GM21528 (cell line): ENCODE measurements around the gene METTL21A.

Source experiments
- ATAC-seq: cut with Tn5 transposase; IDR thresholded peaks from one replicate; pipeline ENCODE4 v1.9.1; 2021; ENCODE audit warnings: mild to moderate bottlenecking, moderate library complexity; ENCODE audit not compliant: unreplicated experiment, low FRiP score

METTL21A gene

GRCh38 chr2:207624185-207625013, 795 bp downstream of the METTL21A start:
- ATAC-seq: peak; percentile 41

- no peak for ATAC-seq
Observed at GRCh38 chr2:207621501-207622039, 3.6 kb downstream of the METTL21A start.

DNA sequence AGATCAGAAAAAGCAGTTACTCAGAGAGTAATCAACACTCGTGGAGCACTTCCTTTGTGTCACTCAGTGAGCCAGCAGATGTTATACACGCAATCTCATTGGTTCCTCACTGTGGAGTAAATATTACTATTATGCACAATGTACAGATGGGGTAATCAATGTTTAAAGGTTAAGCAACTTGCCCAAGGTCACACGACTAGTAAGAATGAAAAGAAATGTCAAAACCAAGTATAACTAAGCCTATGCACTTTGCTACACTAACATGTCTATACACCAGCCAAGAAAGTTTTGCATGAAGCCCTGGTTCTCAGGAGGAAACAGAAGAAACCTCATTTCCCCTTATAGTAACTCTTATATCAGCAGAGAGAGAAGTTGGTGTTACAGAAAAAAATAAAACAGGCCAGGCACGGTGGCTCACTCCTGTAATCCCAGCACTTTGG, 5.4 kb downstream of the METTL21A start:
- peak; percentile 42 for ATAC-seq

- no peak for ATAC-seq
Observed at GRCh38 chr2:207617011-207617671, 8.1 kb downstream of the METTL21A start.

DNA sequence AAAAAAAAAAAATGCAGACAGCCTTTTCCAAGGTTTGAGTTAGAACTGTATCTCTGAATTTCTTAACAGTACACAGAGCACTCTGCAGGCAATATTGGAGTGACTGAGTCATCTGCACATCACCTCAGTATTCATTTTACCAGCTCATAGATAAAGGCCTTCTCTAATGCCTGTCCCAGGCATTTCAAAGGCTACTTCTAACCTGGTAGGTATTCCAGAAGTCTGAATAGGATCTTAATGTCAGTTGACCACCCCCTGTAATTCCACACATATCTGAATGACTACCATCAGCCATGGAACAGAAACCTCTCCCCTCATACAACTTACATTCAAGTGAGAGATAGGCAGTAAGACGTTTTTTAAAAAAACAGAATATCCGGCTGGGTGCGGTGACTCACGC, 9.0 kb downstream of the METTL21A start:
- ATAC-seq: no peak

- ATAC-seq: no peak
Observed at GRCh38 chr2:207614824-207615223, 10.4 kb downstream of the METTL21A start.

DNA sequence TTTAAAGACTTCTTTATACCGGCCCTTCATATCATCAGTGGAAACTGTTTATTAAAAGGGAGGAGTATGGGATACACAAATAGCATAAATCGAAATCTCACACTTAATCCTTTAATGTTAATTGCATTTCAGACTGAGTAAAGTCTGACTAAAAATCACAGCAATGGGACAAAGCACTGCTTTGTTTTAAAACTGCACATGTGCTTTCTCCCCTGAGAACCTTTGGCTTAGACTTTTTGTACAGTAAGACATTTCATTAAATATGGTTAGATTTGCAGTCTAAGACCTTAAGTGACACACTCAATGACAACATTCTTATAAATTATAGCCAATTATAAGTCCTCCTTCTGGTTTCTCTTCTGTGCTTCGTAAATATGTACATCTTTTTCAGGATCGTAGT, 12.5 kb downstream of the METTL21A start:
- no peak for ATAC-seq

DNA sequence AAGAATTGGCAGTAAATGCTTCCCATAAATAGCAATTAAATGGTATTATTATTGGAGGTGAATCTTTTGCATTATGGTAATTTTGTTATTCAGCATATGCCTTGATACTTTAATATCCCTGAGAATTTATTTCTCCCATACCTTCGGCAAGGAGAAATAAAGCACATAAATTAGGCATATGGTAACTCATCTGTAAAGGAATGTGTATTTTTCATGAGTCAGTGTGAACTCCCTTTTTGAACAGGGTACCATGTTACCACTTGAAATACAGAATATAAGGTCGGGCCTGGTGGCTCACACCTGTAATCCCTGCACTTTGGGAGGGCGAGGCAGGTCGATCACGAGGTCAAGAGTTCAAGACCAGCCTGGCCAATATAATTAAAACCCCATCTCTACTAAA, 18.4 kb downstream of the METTL21A start:
- no peak for ATAC-seq

GRCh38 chr2:207606399-207606798, 18.8 kb downstream of the METTL21A start:
- ATAC-seq: no peak

DNA sequence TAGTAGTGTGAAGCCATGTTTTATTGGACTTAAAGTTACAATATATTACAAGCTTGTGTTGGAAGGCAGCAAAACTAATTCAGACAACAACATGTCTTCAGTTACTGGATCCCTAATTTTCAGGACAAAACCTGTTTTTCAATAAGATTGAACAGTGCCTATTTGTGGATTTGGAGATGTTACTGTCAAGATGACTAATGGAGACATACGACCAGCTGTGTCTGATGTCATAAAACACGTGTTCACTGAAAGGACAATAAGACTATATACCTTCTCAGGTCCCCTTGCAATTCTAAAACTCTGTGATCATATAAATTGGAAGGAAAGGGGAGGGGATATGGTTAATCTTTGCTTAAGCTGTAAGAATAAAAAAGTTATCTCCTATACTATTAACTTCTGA, 21.7 kb downstream of the METTL21A start:
- no peak for ATAC-seq

DNA sequence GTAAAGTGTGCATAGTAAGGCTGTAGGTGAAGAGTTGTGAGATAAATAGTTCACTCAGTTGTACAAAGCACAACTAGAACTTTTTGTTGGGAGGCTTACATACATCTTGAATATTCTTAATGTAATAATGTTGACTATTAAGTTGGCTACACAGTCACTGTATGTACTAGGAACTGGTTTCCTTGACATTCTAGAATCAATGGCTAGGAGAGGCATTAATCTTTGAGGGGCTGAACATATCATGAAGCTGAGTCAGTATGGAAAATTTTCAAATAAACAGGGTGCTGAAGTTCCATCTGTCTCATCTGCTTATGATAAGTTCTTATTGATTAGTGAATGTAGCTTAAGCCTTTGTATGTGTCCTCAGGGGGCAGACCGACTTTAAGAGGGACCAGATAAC, 23.4 kb downstream of the METTL21A start:
- ATAC-seq: no peak

DNA sequence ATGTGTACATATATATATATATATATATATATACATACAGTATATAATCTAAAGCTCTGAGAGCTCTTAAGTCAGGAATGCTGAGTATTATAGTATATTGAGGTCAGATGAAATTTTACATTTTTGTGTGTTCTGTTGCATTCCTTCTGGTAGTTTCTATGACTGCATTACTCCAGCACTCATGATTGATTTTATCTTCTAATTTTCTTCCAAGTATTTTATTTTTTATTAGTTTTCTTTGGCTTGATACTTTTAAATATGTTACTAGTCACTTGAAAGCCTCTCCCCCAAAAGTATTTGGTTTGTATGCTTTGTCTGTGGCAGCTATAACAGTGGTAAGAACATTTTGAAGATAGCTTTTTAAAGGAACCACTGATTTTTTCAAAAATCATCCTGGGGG, 25.0 kb downstream of the METTL21A start:
- ATAC-seq: no peak

DNA sequence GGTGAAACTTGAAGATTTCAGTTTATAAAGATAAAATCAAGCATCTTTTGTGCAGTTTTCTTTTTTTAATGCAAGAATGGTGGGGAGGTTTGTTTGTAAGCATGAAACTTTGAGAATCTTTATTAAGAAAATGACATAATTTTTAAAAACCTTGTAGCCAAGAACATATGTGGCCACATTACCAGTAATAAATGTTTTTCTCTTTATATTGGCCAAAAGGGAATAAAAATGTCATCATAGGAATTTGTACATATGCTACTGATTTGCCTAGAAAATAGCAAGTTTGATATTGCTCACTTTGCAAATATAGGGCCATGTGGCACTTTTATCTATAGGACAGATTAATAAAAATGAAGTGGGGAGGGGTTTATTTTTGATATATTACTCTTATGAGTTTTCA, 25.6 kb downstream of the METTL21A start:
- no peak for ATAC-seq

- no peak for ATAC-seq
Observed at GRCh38 chr2:207594731-207595130, 30.5 kb downstream of the METTL21A start.

GRCh38 chr2:207594264-207594663, 30.9 kb downstream of the METTL21A start:
- ATAC-seq: no peak

DNA sequence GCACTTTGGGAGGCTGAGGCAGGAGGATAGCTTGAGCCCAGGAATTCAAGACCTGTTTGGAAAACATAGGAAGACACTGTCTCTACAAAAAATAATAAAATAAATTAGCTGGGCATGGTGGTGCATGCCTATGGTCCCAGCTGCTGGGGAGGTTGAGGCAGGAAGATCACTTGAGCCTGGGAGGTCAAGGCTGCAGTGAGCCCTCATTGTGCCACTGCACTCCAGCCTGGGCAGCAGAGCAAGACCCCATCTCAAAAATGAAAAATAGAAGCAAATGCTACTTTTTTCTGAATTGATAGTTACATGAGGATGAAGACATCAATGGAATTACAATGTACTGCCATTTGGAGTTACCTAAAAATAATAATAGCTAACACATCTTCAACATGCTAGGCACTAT, 31.9 kb downstream of the METTL21A start:
- no peak for ATAC-seq

DNA sequence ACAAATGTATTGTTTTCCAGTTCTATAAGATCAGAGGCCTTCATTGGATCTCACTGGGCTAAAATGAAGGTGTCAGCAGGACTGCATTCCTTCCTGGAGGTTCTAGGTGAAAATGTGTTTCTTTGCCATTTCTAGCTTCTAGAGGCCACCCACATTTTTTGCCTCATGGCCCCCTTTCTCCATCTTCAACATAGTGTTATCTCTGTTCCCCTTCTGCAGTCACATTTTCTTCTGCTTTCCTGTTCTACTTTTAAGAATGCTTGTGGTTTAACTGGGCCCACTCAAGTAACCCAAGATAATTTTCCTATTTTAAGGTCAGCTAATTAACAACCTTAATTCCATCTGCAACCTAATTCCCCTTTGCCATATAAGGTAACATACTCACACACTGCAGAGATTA, 36.1 kb downstream of the METTL21A start:
- ATAC-seq: no peak

GRCh38 chr2:207587305-207587704, 37.9 kb downstream of the METTL21A start:
- no peak for ATAC-seq

DNA sequence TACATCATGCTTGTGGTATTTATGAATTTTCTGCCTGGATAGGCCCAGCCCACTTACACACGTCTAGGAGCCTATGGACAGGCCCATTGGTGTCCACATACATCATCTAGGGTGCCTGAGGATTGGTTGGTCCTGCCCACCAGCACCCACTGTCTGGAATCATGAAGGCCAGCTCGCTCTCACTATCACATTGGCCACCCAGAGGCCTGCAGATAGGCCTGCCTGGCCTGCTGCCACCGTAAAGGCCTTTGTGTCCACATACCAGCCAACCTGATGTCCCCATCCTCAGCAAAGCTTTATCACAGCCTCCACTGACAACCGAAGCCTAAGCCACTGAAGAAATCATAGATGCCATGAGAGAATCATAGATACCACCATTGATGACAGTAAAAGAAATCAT, 40.2 kb downstream of the METTL21A start:
- ATAC-seq: no peak

- ATAC-seq: no peak
Observed at GRCh38 chr2:207571370-207571769, 53.8 kb downstream of the METTL21A start.

- ATAC-seq: no peak
Observed at GRCh38 chr2:207567671-207568070, 57.5 kb downstream of the METTL21A start.
